Peyer's patch (tissue), 4 donors: ENCODE data around the gene CSTB.

Experiments
- CTCF ChIP-seq, 6 experiments: fragments of 450-650 bp in 4 of 6; fragments of 200-600 bp in 2 of 6; sonication (generic) in 1 of 6; IDR thresholded peaks; one replicate each; pipeline ENCODE4 v1.5.1; 2017 to 2019; ENCODE audit warnings: antibody characterized with exemption in 6 of 6, mild to moderate bottlenecking in 3 of 6, moderate library complexity in 1 of 6
- POLR2A ChIP-seq, 2 donors: fragments of 450-650 bp; IDR thresholded peaks; one replicate each; pipeline ENCODE4 v1.5.1; 2017; ENCODE audit warnings: antibody characterized with exemption in 2 of 2, mild to moderate bottlenecking in 2 of 2, moderate library complexity in 2 of 2

- no peak for TF ChIP-seq POLR2A (IDR thresholded peaks at IDR 0.05)
- TF ChIP-seq CTCF (IDR thresholded peaks at IDR 0.05) = no peak
Observed at GRCh38 chr21:43734928-43735229, 41.2 kb downstream of the CSTB start.
